H1 (cell line): Measurements from ENCODE around the gene CTCF. TPM values are rescaled to one million over a fixed set of nuclear protein-coding genes. Genes with fewer than 3 reads are reported as not detected.

Experiments used
- RAD21 ChIP-seq, 2 experiments: IDR thresholded peaks in 1 of 2; conservative IDR thresholded peaks in 1 of 2; 2 replicates each; pipeline ENCODE4 v1.6.1; 2011; ENCODE audit warnings: low read depth in 2 of 2, low read length in 2 of 2, improper control_type of control experiment in 1 of 2, inconsistent platforms in 1 of 2, mild to moderate bottlenecking in 1 of 2, moderate library complexity in 1 of 2
- polyA plus RNA-seq, 7 experiments: library from polyadenylated mRNA; depleted of rRNA in 3 of 7; stranded (reverse) in 5 of 7; unstranded in 2 of 7; fragments of >200 nt in 5 of 7; fragments of 200-250 nt in 2 of 7; gene quantifications; 1 replicate in 5 of 7; 2 replicates in 1 of 7; 4 replicates in 1 of 7; pipeline versions ENCODE4 v1.2.1 to v1.2.3, GENCODE V29; 2011 to 2013; ENCODE audit warnings: missing spikeins in 2 of 7, mixed read lengths in 2 of 7
- total RNA-seq: library from RNA; stranded (reverse); fragmentation: NEBNext Ultra II Directional; extraction: Animal tissue kit (Norgen Biotek cat#: 25700); gene quantifications from 2 replicates; pipeline ENCODE4 v1.2.1, GENCODE V29; 2021
- TF ChIP-seq, protein P1 (sequence below): fragments of 300-600 bp; sonication (generic); IDR thresholded peaks from 2 replicates; pipeline ENCODE4 v1.7.1; 2012; ENCODE audit warnings: low read length, moderate library complexity, mild to moderate bottlenecking, inconsistent platforms; ENCODE audit not compliant: insufficient replicate concordance

CTCF gene
- total and polyA plus RNA-seq, 2 of the 8 experiments (the other 6 are each of a cell fraction or from before 2014, with no cell fraction given): 32.4 to 66.0 TPM

DNA sequence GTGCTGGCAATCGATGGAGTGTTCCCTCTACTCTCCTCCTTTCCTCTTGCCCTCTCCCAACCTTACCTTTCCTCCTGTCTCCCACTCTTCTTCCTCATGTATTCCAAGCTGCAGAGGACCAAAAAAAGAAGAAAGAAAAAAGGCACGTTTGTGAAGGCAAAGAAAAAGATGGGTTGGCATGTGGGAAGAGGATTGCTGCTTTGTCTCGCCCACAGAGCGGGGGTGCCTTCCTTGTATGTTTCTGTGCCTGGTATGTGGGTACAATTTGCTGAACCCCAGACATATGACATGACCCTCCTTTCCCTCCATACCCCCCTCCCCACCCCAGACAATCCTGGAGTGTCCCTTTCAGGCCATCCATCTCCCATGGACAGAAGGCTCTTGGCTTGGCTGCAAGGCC lies 13.1 kb upstream of the CTCF start (continued):
- TF ChIP-seq, protein P1, sequence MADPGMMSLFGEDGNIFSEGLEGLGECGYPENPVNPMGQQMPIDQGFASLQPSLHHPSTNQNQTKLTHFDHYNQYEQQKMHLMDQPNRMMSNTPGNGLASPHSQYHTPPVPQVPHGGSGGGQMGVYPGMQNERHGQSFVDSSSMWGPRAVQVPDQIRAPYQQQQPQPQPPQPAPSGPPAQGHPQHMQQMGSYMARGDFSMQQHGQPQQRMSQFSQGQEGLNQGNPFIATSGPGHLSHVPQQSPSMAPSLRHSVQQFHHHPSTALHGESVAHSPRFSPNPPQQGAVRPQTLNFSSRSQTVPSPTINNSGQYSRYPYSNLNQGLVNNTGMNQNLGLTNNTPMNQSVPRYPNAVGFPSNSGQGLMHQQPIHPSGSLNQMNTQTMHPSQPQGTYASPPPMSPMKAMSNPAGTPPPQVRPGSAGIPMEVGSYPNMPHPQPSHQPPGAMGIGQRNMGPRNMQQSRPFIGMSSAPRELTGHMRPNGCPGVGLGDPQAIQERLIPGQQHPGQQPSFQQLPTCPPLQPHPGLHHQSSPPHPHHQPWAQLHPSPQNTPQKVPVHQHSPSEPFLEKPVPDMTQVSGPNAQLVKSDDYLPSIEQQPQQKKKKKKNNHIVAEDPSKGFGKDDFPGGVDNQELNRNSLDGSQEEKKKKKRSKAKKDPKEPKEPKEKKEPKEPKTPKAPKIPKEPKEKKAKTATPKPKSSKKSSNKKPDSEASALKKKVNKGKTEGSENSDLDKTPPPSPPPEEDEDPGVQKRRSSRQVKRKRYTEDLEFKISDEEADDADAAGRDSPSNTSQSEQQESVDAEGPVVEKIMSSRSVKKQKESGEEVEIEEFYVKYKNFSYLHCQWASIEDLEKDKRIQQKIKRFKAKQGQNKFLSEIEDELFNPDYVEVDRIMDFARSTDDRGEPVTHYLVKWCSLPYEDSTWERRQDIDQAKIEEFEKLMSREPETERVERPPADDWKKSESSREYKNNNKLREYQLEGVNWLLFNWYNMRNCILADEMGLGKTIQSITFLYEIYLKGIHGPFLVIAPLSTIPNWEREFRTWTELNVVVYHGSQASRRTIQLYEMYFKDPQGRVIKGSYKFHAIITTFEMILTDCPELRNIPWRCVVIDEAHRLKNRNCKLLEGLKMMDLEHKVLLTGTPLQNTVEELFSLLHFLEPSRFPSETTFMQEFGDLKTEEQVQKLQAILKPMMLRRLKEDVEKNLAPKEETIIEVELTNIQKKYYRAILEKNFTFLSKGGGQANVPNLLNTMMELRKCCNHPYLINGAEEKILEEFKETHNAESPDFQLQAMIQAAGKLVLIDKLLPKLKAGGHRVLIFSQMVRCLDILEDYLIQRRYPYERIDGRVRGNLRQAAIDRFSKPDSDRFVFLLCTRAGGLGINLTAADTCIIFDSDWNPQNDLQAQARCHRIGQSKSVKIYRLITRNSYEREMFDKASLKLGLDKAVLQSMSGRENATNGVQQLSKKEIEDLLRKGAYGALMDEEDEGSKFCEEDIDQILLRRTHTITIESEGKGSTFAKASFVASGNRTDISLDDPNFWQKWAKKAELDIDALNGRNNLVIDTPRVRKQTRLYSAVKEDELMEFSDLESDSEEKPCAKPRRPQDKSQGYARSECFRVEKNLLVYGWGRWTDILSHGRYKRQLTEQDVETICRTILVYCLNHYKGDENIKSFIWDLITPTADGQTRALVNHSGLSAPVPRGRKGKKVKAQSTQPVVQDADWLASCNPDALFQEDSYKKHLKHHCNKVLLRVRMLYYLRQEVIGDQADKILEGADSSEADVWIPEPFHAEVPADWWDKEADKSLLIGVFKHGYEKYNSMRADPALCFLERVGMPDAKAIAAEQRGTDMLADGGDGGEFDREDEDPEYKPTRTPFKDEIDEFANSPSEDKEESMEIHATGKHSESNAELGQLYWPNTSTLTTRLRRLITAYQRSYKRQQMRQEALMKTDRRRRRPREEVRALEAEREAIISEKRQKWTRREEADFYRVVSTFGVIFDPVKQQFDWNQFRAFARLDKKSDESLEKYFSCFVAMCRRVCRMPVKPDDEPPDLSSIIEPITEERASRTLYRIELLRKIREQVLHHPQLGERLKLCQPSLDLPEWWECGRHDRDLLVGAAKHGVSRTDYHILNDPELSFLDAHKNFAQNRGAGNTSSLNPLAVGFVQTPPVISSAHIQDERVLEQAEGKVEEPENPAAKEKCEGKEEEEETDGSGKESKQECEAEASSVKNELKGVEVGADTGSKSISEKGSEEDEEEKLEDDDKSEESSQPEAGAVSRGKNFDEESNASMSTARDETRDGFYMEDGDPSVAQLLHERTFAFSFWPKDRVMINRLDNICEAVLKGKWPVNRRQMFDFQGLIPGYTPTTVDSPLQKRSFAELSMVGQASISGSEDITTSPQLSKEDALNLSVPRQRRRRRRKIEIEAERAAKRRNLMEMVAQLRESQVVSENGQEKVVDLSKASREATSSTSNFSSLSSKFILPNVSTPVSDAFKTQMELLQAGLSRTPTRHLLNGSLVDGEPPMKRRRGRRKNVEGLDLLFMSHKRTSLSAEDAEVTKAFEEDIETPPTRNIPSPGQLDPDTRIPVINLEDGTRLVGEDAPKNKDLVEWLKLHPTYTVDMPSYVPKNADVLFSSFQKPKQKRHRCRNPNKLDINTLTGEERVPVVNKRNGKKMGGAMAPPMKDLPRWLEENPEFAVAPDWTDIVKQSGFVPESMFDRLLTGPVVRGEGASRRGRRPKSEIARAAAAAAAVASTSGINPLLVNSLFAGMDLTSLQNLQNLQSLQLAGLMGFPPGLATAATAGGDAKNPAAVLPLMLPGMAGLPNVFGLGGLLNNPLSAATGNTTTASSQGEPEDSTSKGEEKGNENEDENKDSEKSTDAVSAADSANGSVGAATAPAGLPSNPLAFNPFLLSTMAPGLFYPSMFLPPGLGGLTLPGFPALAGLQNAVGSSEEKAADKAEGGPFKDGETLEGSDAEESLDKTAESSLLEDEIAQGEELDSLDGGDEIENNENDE: no peak
- no peak for TF ChIP-seq RAD21 (IDR thresholded peaks at IDR 0.05 in 1 of 2, conservative IDR thresholded peaks at IDR 0.05 in 1 of 2; ENCODE audit: low read depth in 2 of 2, low read length in 2 of 2)
